Epithelial cell of proximal tubule (primary cell): ENCODE results near the gene VGLL1. TPM values are rescaled to one million over a fixed set of nuclear protein-coding genes. Genes with fewer than 3 reads are reported as not detected.

Experiments
- DNase-seq: peaks from one replicate; pipeline ENCODE4 v3.0.0-alpha.2; 2011; ENCODE audit warnings: low read depth
- H3K4me3 ChIP-seq: 2 replicates; pipeline ENCODE4 v1.5.1; 2011; ENCODE audit warnings: low read depth, mild to moderate bottlenecking, low read length
- total RNA-seq: library from RNA; depleted of rRNA; stranded (reverse); fragments of >200 nt; gene quantifications from 2 replicates; pipeline ENCODE4 v1.2.3, GENCODE V29; 2015
- TF ChIP-seq, protein P1 (sequence below): conservative IDR thresholded peaks from 2 replicates; pipeline ENCODE4 v1.5.1; 2012; ENCODE audit warnings: low read depth, mild to moderate bottlenecking, low read length

VGLL1 gene
- total RNA-seq, 1 donor from 2014 or later, result 7.8 TPM

DNA sequence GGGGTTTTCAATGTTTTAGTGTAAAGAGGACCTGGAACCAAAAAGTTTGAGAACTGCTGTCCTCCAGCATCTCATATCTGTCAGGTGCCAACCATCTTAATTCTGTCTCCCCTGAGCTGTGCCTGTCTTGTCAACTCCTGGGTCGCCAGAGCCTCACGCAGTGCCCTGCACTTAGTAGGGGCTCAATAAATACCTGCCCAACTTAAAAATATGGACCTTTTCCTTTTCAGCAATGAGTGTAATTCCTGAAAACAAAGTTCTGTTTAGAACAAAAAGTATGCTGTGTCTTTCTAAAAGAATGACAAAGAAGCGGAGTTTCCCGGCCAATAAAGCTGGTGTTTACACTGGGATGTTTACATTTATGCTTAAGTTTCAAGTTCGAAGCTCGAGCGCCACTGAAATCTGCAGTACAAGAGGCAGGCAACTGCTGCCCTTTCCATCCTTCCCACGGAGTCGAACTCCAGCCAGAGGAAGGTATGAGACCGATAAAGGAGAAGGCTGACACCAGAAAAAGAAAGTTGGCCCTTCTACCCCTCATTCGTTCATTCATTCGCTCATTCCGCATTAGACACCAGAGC, 35.7 kb upstream of the VGLL1 start:
- TF ChIP-seq, protein P1, sequence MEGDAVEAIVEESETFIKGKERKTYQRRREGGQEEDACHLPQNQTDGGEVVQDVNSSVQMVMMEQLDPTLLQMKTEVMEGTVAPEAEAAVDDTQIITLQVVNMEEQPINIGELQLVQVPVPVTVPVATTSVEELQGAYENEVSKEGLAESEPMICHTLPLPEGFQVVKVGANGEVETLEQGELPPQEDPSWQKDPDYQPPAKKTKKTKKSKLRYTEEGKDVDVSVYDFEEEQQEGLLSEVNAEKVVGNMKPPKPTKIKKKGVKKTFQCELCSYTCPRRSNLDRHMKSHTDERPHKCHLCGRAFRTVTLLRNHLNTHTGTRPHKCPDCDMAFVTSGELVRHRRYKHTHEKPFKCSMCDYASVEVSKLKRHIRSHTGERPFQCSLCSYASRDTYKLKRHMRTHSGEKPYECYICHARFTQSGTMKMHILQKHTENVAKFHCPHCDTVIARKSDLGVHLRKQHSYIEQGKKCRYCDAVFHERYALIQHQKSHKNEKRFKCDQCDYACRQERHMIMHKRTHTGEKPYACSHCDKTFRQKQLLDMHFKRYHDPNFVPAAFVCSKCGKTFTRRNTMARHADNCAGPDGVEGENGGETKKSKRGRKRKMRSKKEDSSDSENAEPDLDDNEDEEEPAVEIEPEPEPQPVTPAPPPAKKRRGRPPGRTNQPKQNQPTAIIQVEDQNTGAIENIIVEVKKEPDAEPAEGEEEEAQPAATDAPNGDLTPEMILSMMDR, result no peak
- no peak for DNase-seq
- peak overlapping the region; percentile 76 for H3K4me3 ChIP-seq

DNA sequence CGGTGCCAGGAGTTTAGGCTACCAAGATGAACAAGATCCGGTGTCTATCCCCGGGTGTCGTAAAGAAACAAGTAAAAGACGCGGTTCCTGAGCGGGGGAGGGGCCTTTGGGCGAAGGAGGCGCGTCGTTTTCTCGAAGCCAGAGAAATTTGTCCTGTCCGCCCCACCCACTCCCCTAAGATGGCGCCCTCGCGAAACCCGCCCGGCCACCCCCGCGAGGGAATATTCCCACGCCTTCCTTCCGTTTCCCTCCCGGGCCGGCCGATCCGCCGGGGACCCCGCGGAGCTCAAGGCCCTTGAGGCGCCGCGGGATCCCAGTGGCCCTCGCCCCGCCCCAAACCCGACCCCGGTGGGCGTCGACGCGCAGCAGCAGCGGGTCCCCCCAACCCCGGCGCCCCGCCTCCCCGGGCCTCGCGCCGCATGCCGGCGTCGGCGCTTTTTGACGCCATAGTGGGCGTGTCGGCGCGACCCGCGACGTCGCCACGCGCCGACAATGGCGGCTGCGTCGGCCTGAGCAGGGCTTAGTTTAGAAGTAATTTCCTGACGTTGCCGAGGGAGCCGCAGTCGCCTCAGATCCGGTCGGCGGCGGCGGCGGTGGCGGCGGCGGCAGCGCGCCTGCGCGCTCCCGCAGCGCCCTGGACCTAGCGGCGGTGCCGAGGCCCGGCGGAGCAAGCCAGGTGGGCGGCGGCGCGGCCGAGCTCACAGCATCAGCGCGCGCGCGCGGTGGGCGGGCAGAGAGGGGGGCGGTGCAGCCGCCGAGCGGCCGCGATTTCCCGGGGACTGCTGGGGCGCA, 35.1 kb upstream of the VGLL1 start:
- peak overlapping the region; percentile 76 for H3K4me3 ChIP-seq
- peak; percentile 25 for DNase-seq
- TF ChIP-seq, protein P1, result no peak

DNA sequence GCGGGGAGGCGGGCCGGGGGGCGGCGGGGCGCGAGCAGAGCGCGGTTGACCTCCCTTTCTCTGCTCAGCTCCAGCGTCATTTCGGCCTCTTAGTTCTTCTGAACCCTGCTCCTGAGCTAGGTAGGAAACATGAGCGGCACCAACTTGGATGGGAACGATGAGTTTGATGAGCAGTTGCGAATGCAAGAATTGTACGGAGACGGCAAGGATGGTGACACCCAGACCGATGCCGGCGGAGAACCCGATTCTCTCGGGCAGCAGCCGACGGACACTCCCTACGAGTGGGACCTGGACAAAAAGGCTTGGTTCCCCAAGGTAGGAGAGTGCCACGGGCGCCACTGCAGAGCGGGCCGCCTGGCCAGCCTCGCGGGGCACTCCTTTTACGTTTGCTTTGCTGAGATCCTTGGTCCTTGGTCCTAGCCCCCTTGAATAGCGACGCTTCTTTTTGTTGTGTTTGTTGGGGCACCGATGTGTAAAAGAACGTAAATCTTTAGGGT, 34.4 kb upstream of the VGLL1 start, which contains the start of gene HTATSF1:
Gene HTATSF1, plus strand, starts transcription at position 37 of the 497 bp plus-strand sequence. Its CDS starts 93 bp downstream, at position 130.
- peak within 1 kb of the TSS; percentile 76 for H3K4me3 ChIP-seq
- no peak for DNase-seq
- TF ChIP-seq, protein P1, result no peak

DNA sequence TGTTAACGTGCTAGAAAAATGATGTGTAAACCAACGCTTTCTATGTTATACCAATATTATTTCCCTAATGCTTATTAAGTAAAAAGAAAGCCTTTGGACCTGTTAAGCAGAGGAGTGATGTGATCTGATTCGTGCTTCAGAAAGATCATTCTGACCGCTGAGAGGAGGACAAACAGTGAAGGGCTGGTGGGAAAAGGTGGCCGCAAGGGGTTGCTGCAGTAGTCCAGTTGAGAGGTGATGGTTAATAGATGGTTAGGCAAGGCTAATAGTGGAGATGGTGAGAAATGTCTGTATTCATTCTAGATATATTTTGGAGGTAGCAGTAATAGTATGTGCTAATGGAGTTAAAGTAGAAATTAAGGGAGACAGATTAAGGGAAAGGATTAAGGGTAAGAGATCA, 12.9 kb upstream of the VGLL1 start:
- H3K4me3 ChIP-seq, result no peak overlapping the region
- no peak for DNase-seq
- TF ChIP-seq, protein P1, result no peak

DNA sequence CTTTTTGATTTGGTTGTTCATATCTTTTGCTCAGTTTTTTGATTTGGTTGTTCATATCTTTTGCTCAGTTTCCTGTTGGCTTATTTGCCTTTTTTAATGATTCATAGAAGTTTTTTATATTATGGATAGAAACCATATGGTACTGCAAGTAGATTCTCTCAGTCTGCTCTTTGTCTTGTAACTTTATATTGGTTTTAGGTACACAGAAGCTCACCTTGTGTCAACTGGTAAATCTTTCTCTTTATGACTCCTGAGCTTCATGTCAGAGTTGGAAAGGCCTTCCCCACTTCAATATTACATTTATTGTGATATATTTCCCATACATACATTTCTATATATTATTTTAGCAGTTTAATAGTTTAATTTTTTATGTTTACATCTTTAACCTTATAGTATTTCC, 8.2 kb upstream of the VGLL1 start:
- TF ChIP-seq, protein P1, result no peak
- H3K4me3 ChIP-seq, result no peak overlapping the region
- DNase-seq, result no peak

DNA sequence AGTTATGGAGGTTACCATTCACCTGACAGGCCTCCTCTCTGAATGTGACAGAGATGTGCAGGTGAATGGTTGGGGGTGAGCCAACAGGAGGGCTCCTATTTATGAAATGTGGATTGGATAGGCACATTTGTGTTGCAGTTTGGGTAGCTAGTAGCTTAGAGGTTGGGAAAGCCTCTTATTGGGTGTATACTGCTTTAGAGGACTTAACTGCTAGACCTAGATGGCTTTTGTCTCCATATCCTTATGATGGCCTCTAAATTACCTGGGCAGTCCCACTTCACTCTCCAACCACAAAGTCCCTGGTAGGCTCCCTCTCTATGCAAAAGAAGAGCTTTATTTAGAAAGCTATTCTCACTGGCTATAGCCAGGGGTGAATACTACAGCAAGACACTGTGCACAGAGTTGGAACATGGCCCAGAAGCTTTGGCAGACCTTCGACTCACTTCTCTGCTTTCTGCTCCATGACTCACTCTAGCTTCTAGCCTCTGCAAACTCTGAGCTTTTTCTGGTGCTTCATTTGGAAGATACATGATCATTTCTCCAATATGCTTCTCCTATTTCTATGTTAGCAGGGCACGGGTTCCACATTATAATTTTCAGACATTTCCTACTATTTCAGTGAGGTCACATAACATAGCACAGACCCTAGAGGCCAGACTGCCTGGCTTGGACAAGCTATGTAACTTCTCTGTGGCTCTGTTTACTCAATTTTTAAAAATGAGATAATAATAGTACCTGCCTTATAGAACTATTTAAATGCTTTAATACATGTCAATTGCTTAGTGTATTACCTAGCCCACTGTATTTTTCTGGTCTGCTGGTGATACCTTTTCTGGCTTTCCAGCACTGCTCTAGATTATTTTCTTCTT, 6.0 kb upstream of the VGLL1 start:
- peak; percentile 33 for DNase-seq
- H3K4me3 ChIP-seq, result no peak overlapping the region
- TF ChIP-seq, protein P1, result no peak
